Kidney (tissue), 14 donors: ENCODE results near the gene SPATA6. TPM values are rescaled to one million over a fixed set of nuclear protein-coding genes. Genes with fewer than 3 reads are reported as not detected.

Source experiments
- DNase-seq, 5 donors: peaks; one replicate each; pipeline ENCODE4 v3.0.0-alpha.2; 2013 to 2020
- FAIRE-seq: peaks from 2 replicates; lab custom pipeline; 2012; peaks lifted over from hg19 to GRCh38; lab: Jason Lieb, UNC
- H3K27ac ChIP-seq, 2 donors: one replicate each; pipeline ENCODE4 v1.7.0; 2013; ENCODE audit warnings: low read depth in 2 of 2, low read length in 2 of 2, inconsistent platforms in 1 of 2
- H3K27me3 ChIP-seq: one replicate; pipeline ENCODE4 v1.7.1; 2013; ENCODE audit warnings: low read length, inconsistent platforms; ENCODE audit not compliant: control insufficient read depth, insufficient read depth
- H3K36me3 ChIP-seq, 3 donors: one replicate each; pipeline versions ENCODE4 v1.7.0 to v1.7.1; 2013; ENCODE audit warnings: low read length in 3 of 3, control low read depth in 1 of 3, inconsistent platforms in 1 of 3; ENCODE audit not compliant: insufficient read depth in 3 of 3, control insufficient read depth in 2 of 3
- H3K4me1 ChIP-seq, 3 donors: one replicate each; pipeline versions ENCODE4 v1.7.0 to v1.7.1; 2013; ENCODE audit warnings: low read length in 3 of 3, inconsistent platforms in 1 of 3, low read depth in 1 of 3; ENCODE audit not compliant: control insufficient read depth in 2 of 3, insufficient read depth in 2 of 3
- H3K4me3 ChIP-seq, 3 donors: one replicate each; pipeline versions ENCODE4 v1.7.0 to v1.8.1; 2013; ENCODE audit warnings: low read length in 3 of 3, control low read depth in 1 of 3, inconsistent platforms in 1 of 3
- H3K9ac ChIP-seq, 3 donors: one replicate each; pipeline versions ENCODE4 v1.7.0 to v1.7.1; 2013; ENCODE audit warnings: low read length in 3 of 3, control low read depth in 1 of 3, inconsistent platforms in 1 of 3
- H3K9me3 ChIP-seq, 3 donors: one replicate each; pipeline versions ENCODE4 v1.7.0 to v1.7.1; 2013; ENCODE audit warnings: low read length in 3 of 3, control low read depth in 1 of 3, inconsistent platforms in 1 of 3; ENCODE audit not compliant: control insufficient read depth in 2 of 3, insufficient read depth in 1 of 3
- intact Hi-C: fragments of 100-400 bp; cut with DNase I; formaldehyde crosslinking; loops from one replicate; pipeline ENCODE4 v1.11.1; 2022
- polyA plus RNA-seq: library from polyadenylated mRNA; stranded (reverse); fragments of 350-450 nt; fragmentation: Illumina TruSeq; extraction: RNeasy Lipid Tissue Mini Kit (QIAGEN cat#74804); gene quantifications from one replicate; pipeline ENCODE4 v1.2.3, GENCODE V29; 2014; ENCODE audit warnings: low read depth, low replicate concordance; ENCODE audit not compliant: insufficient read depth
- total RNA-seq: library from RNA; stranded (reverse); fragmentation: NEBNext Ultra II Directional; extraction: Animal tissue kit (Norgen Biotek cat#: 25700); gene quantifications from one replicate; pipeline ENCODE4 v1.2.1, GENCODE V29; 2021
- TF ChIP-seq, protein P1 (sequence below): IDR thresholded peaks from 3 replicates; pipeline ENCODE4 v1.5.1; 2012; ENCODE audit warnings: mild to moderate bottlenecking, moderate library complexity, borderline replicate concordance; ENCODE audit not compliant: insufficient read depth; ENCODE audit errors: extremely low read depth
- donor health status: control.
- donor health status: control.
- donor health status: control.
- donor health status: control.
- donor health status: control.
- donor health status: DM: yes; HTN: yes; CAD: no.
- donor health status: Normal renal cell carcinoma (clear cell type).

Gene SPATA6
- total and polyA plus RNA-seq, 2 donors from 2014 or later, result 5.6 to 32.5 TPM

- intact Hi-C loops, result no loop called here
- TF ChIP-seq, protein P1, sequence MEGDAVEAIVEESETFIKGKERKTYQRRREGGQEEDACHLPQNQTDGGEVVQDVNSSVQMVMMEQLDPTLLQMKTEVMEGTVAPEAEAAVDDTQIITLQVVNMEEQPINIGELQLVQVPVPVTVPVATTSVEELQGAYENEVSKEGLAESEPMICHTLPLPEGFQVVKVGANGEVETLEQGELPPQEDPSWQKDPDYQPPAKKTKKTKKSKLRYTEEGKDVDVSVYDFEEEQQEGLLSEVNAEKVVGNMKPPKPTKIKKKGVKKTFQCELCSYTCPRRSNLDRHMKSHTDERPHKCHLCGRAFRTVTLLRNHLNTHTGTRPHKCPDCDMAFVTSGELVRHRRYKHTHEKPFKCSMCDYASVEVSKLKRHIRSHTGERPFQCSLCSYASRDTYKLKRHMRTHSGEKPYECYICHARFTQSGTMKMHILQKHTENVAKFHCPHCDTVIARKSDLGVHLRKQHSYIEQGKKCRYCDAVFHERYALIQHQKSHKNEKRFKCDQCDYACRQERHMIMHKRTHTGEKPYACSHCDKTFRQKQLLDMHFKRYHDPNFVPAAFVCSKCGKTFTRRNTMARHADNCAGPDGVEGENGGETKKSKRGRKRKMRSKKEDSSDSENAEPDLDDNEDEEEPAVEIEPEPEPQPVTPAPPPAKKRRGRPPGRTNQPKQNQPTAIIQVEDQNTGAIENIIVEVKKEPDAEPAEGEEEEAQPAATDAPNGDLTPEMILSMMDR, result no peak
- no peak for DNase-seq
Observed at GRCh38 chr1:48266576-48266975, 205.4 kb downstream of the SPATA6 start.

GRCh38 chr1:48263041-48263440, 209.0 kb downstream of the SPATA6 start:
- intact Hi-C loops, result no loop called here
- no peak overlapping the region for H3K4me3 ChIP-seq
- H3K4me1 ChIP-seq, result no peaks in the 10 kb centered on the region
- H3K36me3 ChIP-seq, result no peaks in the 10 kb centered on the region
- no peak overlapping the region for H3K27ac ChIP-seq
- FAIRE-seq, result no peak
- H3K9ac ChIP-seq, result no peak overlapping the region
- no peaks in the 10 kb centered on the region for H3K9me3 ChIP-seq
- DNase-seq, result no peak
- no peaks in the 10 kb centered on the region for H3K27me3 ChIP-seq
- TF ChIP-seq, protein P1, result no peak

More at GRCh38 chr1:48266576-48266975, 205.4 kb downstream of the SPATA6 start:
- H3K9ac ChIP-seq, result no peak overlapping the region
- H3K4me1 ChIP-seq, result no peaks in the 10 kb centered on the region
- no peak for FAIRE-seq
- H3K36me3 ChIP-seq, result no peaks in the 10 kb centered on the region
- no peak overlapping the region for H3K27ac ChIP-seq
- no peaks in the 10 kb centered on the region for H3K9me3 ChIP-seq
- no peak overlapping the region for H3K4me3 ChIP-seq
- no peaks in the 10 kb centered on the region for H3K27me3 ChIP-seq

- intact Hi-C loops, result no loop called here
- no peaks in the 10 kb centered on the region for H3K9me3 ChIP-seq
- TF ChIP-seq, protein P1, result no peak
- no peak overlapping the region for H3K9ac ChIP-seq
- FAIRE-seq, result no peak
- H3K27me3 ChIP-seq, result no peaks in the 10 kb centered on the region
- no peak overlapping the region for H3K4me3 ChIP-seq
- H3K36me3 ChIP-seq, result no peaks in the 10 kb centered on the region
- H3K27ac ChIP-seq, result no peak overlapping the region
- H3K4me1 ChIP-seq, result no peaks in the 10 kb centered on the region
- DNase-seq, result no peak
Observed at GRCh38 chr1:48261881-48262400, 210.1 kb downstream of the SPATA6 start.

- no peaks in the 10 kb centered on the region for H3K36me3 ChIP-seq
- H3K9ac ChIP-seq, result no peak overlapping the region
- no peak for DNase-seq
- H3K4me1 ChIP-seq, result no peaks in the 10 kb centered on the region
- TF ChIP-seq, protein P1, result no peak
- H3K4me3 ChIP-seq, result no peak overlapping the region
- H3K27ac ChIP-seq, result no peak overlapping the region
- no peak for FAIRE-seq
- H3K27me3 ChIP-seq, result no peaks in the 10 kb centered on the region
- intact Hi-C loops, result no loop called here
- H3K9me3 ChIP-seq, result no peaks in the 10 kb centered on the region
Observed at GRCh38 chr1:48258106-48258505, 213.9 kb downstream of the SPATA6 start.
